Mesenchymal stem cell (in vitro differentiated cells and primary cell): ENCODE data around the gene MFF.

ENCODE experiments used
- DNase-seq: peaks from one replicate; pipeline ENCODE4 v3.0.0-alpha.2; 2013
- H2AFZ ChIP-seq: one replicate; pipeline ENCODE4 v1.6.1; 2013; ENCODE audit warnings: low read depth, mild to moderate bottlenecking, control low read depth, inconsistent platforms, low read length, moderate library complexity
- H2AK5ac ChIP-seq: 2 replicates; pipeline ENCODE4 v1.6.1; 2013; ENCODE audit warnings: low read length, moderate library complexity, mild to moderate bottlenecking, inconsistent platforms; ENCODE audit not compliant: severe bottlenecking
- H2BK120ac ChIP-seq: one replicate; pipeline ENCODE4 v1.6.1; 2013; ENCODE audit warnings: low read depth, mild to moderate bottlenecking, inconsistent platforms, low read length, moderate library complexity
- H2BK12ac ChIP-seq, 2 experiments: one replicate each; pipeline ENCODE4 v1.6.1; 2013; ENCODE audit warnings: inconsistent platforms in 2 of 2, low read length in 2 of 2, mild to moderate bottlenecking in 2 of 2, moderate library complexity in 2 of 2, control low read depth in 1 of 2
- H2BK15ac ChIP-seq: one replicate; pipeline ENCODE4 v1.6.1; 2013; ENCODE audit warnings: mild to moderate bottlenecking, low read depth, inconsistent platforms; ENCODE audit not compliant: poor library complexity, severe bottlenecking
- H2BK5ac ChIP-seq: 2 replicates; pipeline ENCODE4 v1.6.1; 2013; ENCODE audit warnings: low read depth, mild to moderate bottlenecking, low read length, control low read depth, inconsistent platforms; ENCODE audit not compliant: poor library complexity, severe bottlenecking
- H3K14ac ChIP-seq, 2 experiments: one replicate each; pipeline ENCODE4 v1.6.1; 2013; ENCODE audit warnings: inconsistent platforms in 2 of 2, low read length in 2 of 2, control low read depth in 1 of 2, mild to moderate bottlenecking in 1 of 2, moderate library complexity in 1 of 2
- H3K18ac ChIP-seq, 2 experiments: one replicate each; pipeline ENCODE4 v1.6.1; 2013; ENCODE audit warnings: inconsistent platforms in 2 of 2, low read length in 2 of 2, control low read depth in 1 of 2, low read depth in 1 of 2, mild to moderate bottlenecking in 1 of 2
- H3K23ac ChIP-seq, 2 experiments: one replicate each; pipeline ENCODE4 v1.6.1; 2013; ENCODE audit warnings: inconsistent platforms in 2 of 2, low read length in 2 of 2, mild to moderate bottlenecking in 2 of 2, moderate library complexity in 2 of 2, control low read depth in 1 of 2
- H3K27ac ChIP-seq: 2 replicates; pipeline ENCODE4 v1.5.1; 2013; ENCODE audit warnings: mild to moderate bottlenecking, moderate library complexity, low read length, control low read depth, inconsistent platforms; ENCODE audit not compliant: poor library complexity, severe bottlenecking
- H3K27me3 ChIP-seq, 2 experiments: 2 replicates each; pipeline versions ENCODE4 v1.6.1 to v1.7.0; 2013; ENCODE audit warnings: low read length in 2 of 2, mild to moderate bottlenecking in 2 of 2, moderate library complexity in 2 of 2, control low read depth in 1 of 2, inconsistent platforms in 1 of 2; ENCODE audit not compliant: control insufficient read depth in 1 of 2, insufficient read depth in 1 of 2
- H3K36me3 ChIP-seq, 2 experiments: 2 replicates each; pipeline versions ENCODE4 v1.6.1 to v1.7.0; 2013; ENCODE audit warnings: low read length in 2 of 2, control low read depth in 1 of 2, inconsistent platforms in 1 of 2, low read depth in 1 of 2, mild to moderate bottlenecking in 1 of 2; ENCODE audit not compliant: insufficient read depth in 2 of 2, control insufficient read depth in 1 of 2
- H3K4ac ChIP-seq, 2 experiments: one replicate each; pipeline ENCODE4 v1.6.1; 2013; ENCODE audit warnings: inconsistent platforms in 2 of 2, low read length in 2 of 2, mild to moderate bottlenecking in 2 of 2, moderate library complexity in 2 of 2, control low read depth in 1 of 2, low read depth in 1 of 2
- H3K4me1 ChIP-seq: 2 replicates; pipeline ENCODE4 v1.6.1; 2013; ENCODE audit warnings: low read depth, low read length, control low read depth; ENCODE audit not compliant: control insufficient read depth, insufficient read depth
- H3K4me2 ChIP-seq: 2 replicates; pipeline ENCODE4 v1.6.1; 2013; ENCODE audit warnings: low read length, mild to moderate bottlenecking, inconsistent platforms; ENCODE audit not compliant: poor library complexity, severe bottlenecking
- H3K4me3 ChIP-seq, 2 experiments: 2 replicates each; pipeline versions ENCODE4 v1.5.1 to v1.7.0; 2013; ENCODE audit warnings: low read length in 2 of 2, mild to moderate bottlenecking in 2 of 2, control low read depth in 1 of 2, low read depth in 1 of 2; ENCODE audit not compliant: insufficient read depth in 1 of 2
- H3K79me1 ChIP-seq: replicated peaks from 2 replicates; pipeline ENCODE4 v1.6.1; 2013; ENCODE audit warnings: mild to moderate bottlenecking, control low read depth, low read length, inconsistent platforms; ENCODE audit not compliant: poor library complexity, severe bottlenecking
- H3K9ac ChIP-seq: 2 replicates; pipeline ENCODE4 v1.7.0; 2013; ENCODE audit warnings: mild to moderate bottlenecking, low read length, moderate library complexity
- H3K9me3 ChIP-seq: 2 replicates; pipeline ENCODE4 v1.7.0; 2013; ENCODE audit warnings: mild to moderate bottlenecking, low read length; ENCODE audit not compliant: control insufficient read depth
- H4K8ac ChIP-seq: one replicate; pipeline ENCODE4 v1.6.1; 2013; ENCODE audit warnings: inconsistent platforms, mild to moderate bottlenecking, low read length, moderate library complexity
- H4K91ac ChIP-seq: one replicate; pipeline ENCODE4 v1.6.1; 2013; ENCODE audit warnings: mild to moderate bottlenecking, low read length, inconsistent platforms
- WGBS: methylation state at CpG from one replicate; pipeline ENCODE4 v1.1.7; 2013; ENCODE audit warnings: mixed read lengths; 5-methylcytosine and 5-hydroxymethylcytosine counted together

MFF gene

GRCh38 chr2:227348324-227348723 lies 23.3 kb downstream of the MFF start:
- 100% methylated on average over 1 of the region's 2 CpGs for WGBS
- Histone ChIP-seq H3K9me3 (no peaks in the 10 kb centered on the region), H3K27me3 (no peaks in the 10 kb centered on the region), H3K27ac (no peak overlapping the region), H2BK15ac (no peak overlapping the region), H3K36me3 (peaks cover 0 to 73% of the 10 kb centered on the region in 2 experiments), H2AK5ac (no peak overlapping the region), H3K4me1 (no peaks in the 10 kb centered on the region), H2BK5ac (no peak overlapping the region), H3K79me1 (peaks cover 10% of the 10 kb centered on the region), H4K91ac (no peak overlapping the region), H4K8ac (no peak overlapping the region), H3K9ac (no peak overlapping the region), H3K4ac (no peak overlapping the region), H3K18ac (no peak overlapping the region), H3K23ac (no peak overlapping the region), H2BK120ac (no peak overlapping the region), H2AFZ (no peak overlapping the region), H2BK12ac (no peak overlapping the region), H3K14ac (no peak overlapping the region), H3K4me2 (no peak overlapping the region), H3K4me3 (no peak overlapping the region)
- DNase-seq, result no peak

GRCh38 chr2:227349989-227350612 lies 25.1 kb downstream of the MFF start:
- Histone ChIP-seq H3K14ac (no peak overlapping the region), H2BK5ac (no peak overlapping the region), H3K9ac (no peak overlapping the region), H2AFZ (no peak overlapping the region), H3K4me2 (no peak overlapping the region), H3K4me3 (no peak overlapping the region), H2BK15ac (no peak overlapping the region), H3K27me3 (no peaks in the 10 kb centered on the region), H3K23ac (no peak overlapping the region), H3K4ac (no peak overlapping the region), H3K4me1 (no peaks in the 10 kb centered on the region), H3K9me3 (no peaks in the 10 kb centered on the region), H2AK5ac (no peak overlapping the region), H4K91ac (no peak overlapping the region), H4K8ac (no peak overlapping the region), H3K36me3 (peaks cover 0 to 64% of the 10 kb centered on the region in 2 experiments), H3K27ac (no peak overlapping the region), H2BK12ac (no peak overlapping the region), H2BK120ac (no peak overlapping the region), H3K18ac (no peak overlapping the region), H3K79me1 (peaks cover 10% of the 10 kb centered on the region)
- WGBS, result 100% methylated on average over 1 of the region's 7 CpGs
- DNase-seq, result no peak

GRCh38 chr2:227351639-227352038 lies 26.6 kb downstream of the MFF start:
- Histone ChIP-seq H3K4me1 (no peaks in the 10 kb centered on the region), H3K18ac (no peak overlapping the region), H3K79me1 (peaks cover 10% of the 10 kb centered on the region), H3K9ac (no peak overlapping the region), H3K27me3 (no peaks in the 10 kb centered on the region), H4K91ac (no peak overlapping the region), H2AFZ (no peak overlapping the region), H3K4ac (no peak overlapping the region), H3K4me3 (no peak overlapping the region), H3K36me3 (peaks cover 4 to 64% of the 10 kb centered on the region in 2 experiments), H3K9me3 (no peaks in the 10 kb centered on the region), H3K4me2 (no peak overlapping the region), H2BK12ac (no peak overlapping the region), H3K27ac (no peak overlapping the region), H2BK120ac (no peak overlapping the region), H2AK5ac (no peak overlapping the region), H2BK5ac (no peak overlapping the region), H3K14ac (no peak overlapping the region), H4K8ac (no peak overlapping the region), H2BK15ac (no peak overlapping the region), H3K23ac (no peak overlapping the region)
- no peak for DNase-seq
- 98% methylated on average over 4 of the region's 4 CpGs for WGBS

GRCh38 chr2:227360351-227360750 lies 35.3 kb downstream of the MFF start:
- Histone ChIP-seq H2AFZ (no peak overlapping the region), H2BK120ac (no peak overlapping the region), H3K36me3 (peaks cover 11 to 62% of the 10 kb centered on the region in 2 experiments), H3K27me3 (no peaks in the 10 kb centered on the region), H3K4me3 (no peak overlapping the region), H2BK12ac (no peak overlapping the region), H3K9me3 (no peaks in the 10 kb centered on the region), H3K9ac (no peak overlapping the region), H4K8ac (no peak overlapping the region), H3K27ac (no peak overlapping the region), H3K4me2 (no peak overlapping the region), H3K18ac (no peak overlapping the region), H2BK15ac (no peak overlapping the region), H3K4ac (no peak overlapping the region), H3K79me1 (no peaks in the 10 kb centered on the region), H4K91ac (no peak overlapping the region), H2AK5ac (no peak overlapping the region), H3K14ac (no peak overlapping the region), H2BK5ac (no peak overlapping the region), H3K4me1 (no peaks in the 10 kb centered on the region), H3K23ac (no peak overlapping the region)
- WGBS, result 87% methylated on average over 3 of the region's 5 CpGs
- no peak for DNase-seq
